WI38 (cell line): Measurements from ENCODE around the gene GAB1.

ENCODE experiments used
- H3K4me3 ChIP-seq: 2 replicates; pipeline ENCODE4 v1.5.1; 2011; ENCODE audit warnings: low read depth, mild to moderate bottlenecking, control low read depth, low read length
- TF ChIP-seq, protein P1 (sequence below): IDR thresholded peaks from 2 replicates; pipeline ENCODE4 v1.5.1; 2012; ENCODE audit warnings: low read depth, mild to moderate bottlenecking, control low read depth, low read length

Gene GAB1

DNA sequence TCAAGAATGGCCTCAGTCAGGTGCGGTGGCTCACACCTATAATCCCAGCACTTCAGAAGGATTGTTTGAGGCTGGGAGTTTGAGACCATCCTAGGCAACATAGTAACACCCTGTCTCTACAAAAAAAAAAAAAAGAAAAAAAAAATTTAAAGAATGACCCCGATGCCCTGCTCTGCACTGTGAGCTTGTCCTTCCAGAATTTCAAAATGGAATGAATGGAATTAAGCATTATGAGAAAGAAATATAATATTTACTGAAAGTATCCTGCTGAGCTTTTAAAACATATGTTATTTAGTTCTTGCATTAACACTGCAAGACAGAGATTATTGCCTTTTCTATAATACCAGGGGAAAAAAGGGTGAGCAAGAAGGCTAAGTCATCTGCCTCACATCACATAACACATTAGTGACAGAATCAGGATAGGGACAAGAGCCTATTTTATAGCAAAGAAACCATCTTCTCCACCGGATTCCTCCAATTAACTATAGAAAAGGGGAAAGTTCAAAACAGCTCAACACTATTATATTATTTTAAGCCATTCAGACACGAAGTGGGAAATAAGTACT lies 41.9 kb upstream of the GAB1 start:
- TF ChIP-seq, protein P1, sequence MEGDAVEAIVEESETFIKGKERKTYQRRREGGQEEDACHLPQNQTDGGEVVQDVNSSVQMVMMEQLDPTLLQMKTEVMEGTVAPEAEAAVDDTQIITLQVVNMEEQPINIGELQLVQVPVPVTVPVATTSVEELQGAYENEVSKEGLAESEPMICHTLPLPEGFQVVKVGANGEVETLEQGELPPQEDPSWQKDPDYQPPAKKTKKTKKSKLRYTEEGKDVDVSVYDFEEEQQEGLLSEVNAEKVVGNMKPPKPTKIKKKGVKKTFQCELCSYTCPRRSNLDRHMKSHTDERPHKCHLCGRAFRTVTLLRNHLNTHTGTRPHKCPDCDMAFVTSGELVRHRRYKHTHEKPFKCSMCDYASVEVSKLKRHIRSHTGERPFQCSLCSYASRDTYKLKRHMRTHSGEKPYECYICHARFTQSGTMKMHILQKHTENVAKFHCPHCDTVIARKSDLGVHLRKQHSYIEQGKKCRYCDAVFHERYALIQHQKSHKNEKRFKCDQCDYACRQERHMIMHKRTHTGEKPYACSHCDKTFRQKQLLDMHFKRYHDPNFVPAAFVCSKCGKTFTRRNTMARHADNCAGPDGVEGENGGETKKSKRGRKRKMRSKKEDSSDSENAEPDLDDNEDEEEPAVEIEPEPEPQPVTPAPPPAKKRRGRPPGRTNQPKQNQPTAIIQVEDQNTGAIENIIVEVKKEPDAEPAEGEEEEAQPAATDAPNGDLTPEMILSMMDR = no peak
- H3K4me3 ChIP-seq = no peak overlapping the region

DNA sequence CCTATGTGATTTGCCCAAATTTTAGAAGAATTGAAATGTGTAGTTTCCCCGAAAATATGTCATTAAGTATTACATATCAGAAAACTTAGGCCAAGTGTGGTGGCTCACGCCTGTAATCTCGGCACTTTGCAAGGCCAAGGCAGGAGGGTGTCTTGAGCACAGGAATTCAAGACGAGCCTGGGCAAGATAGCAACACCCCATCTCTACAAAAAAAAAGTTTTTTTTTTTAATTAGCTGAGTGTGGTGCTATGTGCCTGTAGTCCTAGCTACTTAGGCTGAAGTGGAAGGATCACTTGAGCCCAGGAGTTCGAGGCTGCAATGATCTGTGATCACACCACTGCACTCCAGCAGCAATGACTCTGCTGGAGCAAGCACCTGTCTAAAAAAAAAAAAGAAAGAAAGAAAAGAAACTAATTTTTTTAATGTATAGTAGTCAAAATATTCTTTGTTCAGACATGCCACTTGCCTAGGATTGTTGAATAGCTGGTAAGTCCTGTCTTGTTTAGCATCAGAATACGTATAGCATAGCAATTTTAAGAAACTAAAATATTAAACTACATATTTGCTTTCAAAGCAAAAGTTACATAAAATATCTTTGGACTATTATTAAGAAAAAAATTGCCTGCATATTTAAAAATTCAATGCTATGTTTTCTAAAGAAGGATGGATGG lies 40.1 kb upstream of the GAB1 start:
- TF ChIP-seq, protein P1 = no peak

DNA sequence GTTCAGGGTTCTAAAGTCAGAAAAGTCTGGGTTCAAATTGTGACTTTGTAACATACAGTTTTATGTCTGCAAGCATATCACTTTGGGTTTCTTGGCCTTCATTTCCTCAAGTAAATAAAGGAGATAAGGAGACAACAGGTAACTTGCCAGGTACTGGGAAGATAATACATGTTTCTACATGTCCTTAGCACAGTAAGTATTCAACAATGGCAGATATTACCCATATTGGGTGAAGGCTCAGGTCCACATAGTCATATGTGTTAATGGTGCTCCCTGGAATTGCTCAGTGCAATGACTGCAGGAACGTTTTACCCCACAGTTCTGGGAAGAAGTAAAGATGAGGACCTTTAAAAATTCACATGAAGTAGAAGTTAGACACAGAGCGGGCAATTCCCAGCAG lies 35.8 kb upstream of the GAB1 start:
- no peak overlapping the region for H3K4me3 ChIP-seq
- TF ChIP-seq, protein P1 = no peak

More for the DNA sequence above, 40.1 kb upstream of the GAB1 start:
- no peak overlapping the region for H3K4me3 ChIP-seq

DNA sequence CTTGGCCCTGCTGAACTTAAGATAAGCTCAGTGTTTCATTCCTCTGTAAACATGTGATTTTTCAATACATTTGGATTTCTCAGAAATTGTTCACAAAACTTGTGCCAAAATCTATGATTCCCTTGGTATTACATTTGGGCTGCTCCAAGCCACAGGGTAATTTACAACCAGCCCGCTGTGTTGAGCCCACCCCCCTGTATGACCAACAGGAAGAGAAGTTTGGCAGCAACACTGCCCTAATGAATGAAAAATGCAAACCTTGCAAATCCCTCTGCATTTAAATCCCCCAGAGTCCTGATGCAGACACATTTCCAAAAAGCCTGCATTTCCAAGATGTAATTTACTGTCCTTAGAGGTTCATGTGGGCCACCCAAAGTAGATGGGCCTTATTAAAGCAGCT lies 34.1 kb upstream of the GAB1 start:
- TF ChIP-seq, protein P1 = no peak
- no peak overlapping the region for H3K4me3 ChIP-seq

DNA sequence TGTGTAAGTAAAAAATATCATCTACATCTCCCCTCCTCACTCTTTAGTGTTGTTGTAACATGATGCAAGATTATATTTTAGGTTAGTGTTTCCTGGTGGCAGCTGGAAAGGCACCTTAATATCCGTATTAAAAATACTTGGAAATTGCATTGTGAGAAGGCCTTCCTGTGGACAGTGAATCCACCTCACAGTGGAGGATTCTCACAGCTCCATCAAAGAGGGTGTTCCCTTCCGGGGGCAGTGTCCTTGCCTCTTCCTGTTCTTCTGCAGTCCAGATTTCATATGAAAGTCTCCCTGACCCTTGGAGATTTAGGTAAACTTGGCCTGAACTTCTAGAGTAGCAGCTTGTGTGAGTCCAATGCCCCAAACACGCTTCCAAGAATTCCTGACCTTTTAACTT lies 29.9 kb upstream of the GAB1 start:
- TF ChIP-seq, protein P1 = no peak

DNA sequence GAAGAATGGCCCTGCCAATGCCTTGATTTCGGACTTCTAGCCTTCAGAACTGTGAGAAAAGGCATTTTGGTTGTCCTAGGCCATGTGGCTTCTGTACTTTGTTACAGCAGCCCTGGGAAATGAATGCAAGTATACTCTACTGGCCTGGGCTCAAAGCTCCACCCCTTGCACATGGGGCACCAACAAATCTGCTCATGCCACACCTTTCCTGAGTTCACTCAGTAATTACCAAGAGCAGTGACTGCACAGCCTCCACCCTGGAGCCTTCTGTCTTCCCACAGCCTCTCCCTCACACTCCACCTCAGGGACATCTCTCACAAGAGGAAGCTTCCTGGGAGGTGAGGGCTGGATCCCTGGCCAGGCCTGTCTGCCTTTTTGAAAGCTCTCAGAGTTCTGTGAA lies 29.1 kb upstream of the GAB1 start:
- no peak overlapping the region for H3K4me3 ChIP-seq
- TF ChIP-seq, protein P1 = no peak

More for the DNA sequence above, 29.9 kb upstream of the GAB1 start:
- no peak overlapping the region for H3K4me3 ChIP-seq

DNA sequence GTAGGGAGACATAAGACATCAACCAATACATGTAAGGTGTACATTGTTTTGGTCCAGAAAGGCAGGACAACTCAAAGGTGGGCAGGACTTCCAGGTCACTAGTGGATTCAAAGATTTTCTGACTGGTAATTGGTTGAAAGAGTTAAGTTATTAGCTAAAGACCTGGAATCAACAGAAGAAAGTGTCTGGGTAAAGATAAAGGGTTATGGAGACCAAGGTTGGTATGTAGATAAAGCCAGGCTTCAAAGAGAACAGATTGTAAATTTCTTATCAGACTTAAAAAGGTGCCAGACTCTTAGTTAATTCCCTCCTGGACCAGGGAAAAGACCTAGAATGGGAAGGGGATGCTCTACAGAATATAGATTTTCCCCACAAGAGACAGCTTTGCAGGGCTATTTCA lies 28.3 kb upstream of the GAB1 start:
- H3K4me3 ChIP-seq = no peak overlapping the region

More for the DNA sequence above, 28.3 kb upstream of the GAB1 start:
- TF ChIP-seq, protein P1 = no peak
